Fibroblast of lung (primary cell): ENCODE data around the gene ENC1. TPM values are rescaled to one million over a fixed set of nuclear protein-coding genes. Genes with fewer than 3 reads are reported as not detected.

Source experiments
- DNase-seq, 2 donors: peaks; one replicate each; pipeline versions ENCODE4 v3.0.0 to v3.0.0-alpha.2; 2010; ENCODE audit warnings: low read depth in 2 of 2
- H2AFZ ChIP-seq: 2 replicates; pipeline ENCODE4 v1.5.1; 2012; ENCODE audit warnings: low read length, control low read depth, inconsistent platforms
- H3K27ac ChIP-seq: 2 replicates; pipeline ENCODE4 v1.5.1; 2011; ENCODE audit warnings: low read length, control low read depth; ENCODE audit not compliant: insufficient read depth
- H3K27me3 ChIP-seq: 2 replicates; pipeline ENCODE4 v1.5.1; 2011; ENCODE audit warnings: mild to moderate bottlenecking, low read length; ENCODE audit not compliant: control insufficient read depth, insufficient read depth
- H3K36me3 ChIP-seq: 2 replicates; pipeline ENCODE4 v1.5.1; 2011; ENCODE audit warnings: low read length; ENCODE audit not compliant: control insufficient read depth, insufficient read depth
- H3K4me1 ChIP-seq: 2 replicates; pipeline ENCODE4 v1.5.1; 2011; ENCODE audit warnings: low read length; ENCODE audit not compliant: control insufficient read depth, insufficient read depth; ENCODE audit errors: extremely low read depth
- H3K4me2 ChIP-seq: 2 replicates; pipeline ENCODE4 v1.5.1; 2011; ENCODE audit warnings: low read length, control low read depth; ENCODE audit not compliant: insufficient read depth; ENCODE audit errors: extremely low read depth
- H3K4me3 ChIP-seq, 4 experiments: fragments of 200-600 bp in 1 of 4; sonication (generic) in 1 of 4; replicated peaks in 1 of 4; 2 replicates each; pipeline ENCODE4 v1.5.1; 2011 to 2016; ENCODE audit warnings: low read length in 4 of 4, low read depth in 3 of 4, mild to moderate bottlenecking in 3 of 4, control low read depth in 2 of 4, inconsistent platforms in 1 of 4, mixed read lengths in 1 of 4; ENCODE audit not compliant: insufficient read depth in 1 of 4; ENCODE audit errors: control extremely low read depth in 1 of 4
- H3K79me2 ChIP-seq: 2 replicates; pipeline ENCODE4 v1.5.1; 2012; ENCODE audit warnings: mild to moderate bottlenecking, low read length, inconsistent platforms; ENCODE audit not compliant: control insufficient read depth, insufficient read depth
- H3K9ac ChIP-seq: 2 replicates; pipeline ENCODE4 v1.5.1; 2011; ENCODE audit warnings: mild to moderate bottlenecking, low read length, control low read depth; ENCODE audit not compliant: insufficient read depth
- H3K9me3 ChIP-seq: 2 replicates; pipeline ENCODE4 v1.5.1; 2012; ENCODE audit warnings: low read depth, low read length; ENCODE audit not compliant: control insufficient read depth, insufficient read depth
- H4K20me1 ChIP-seq: 2 replicates; pipeline ENCODE4 v1.5.1; 2011; ENCODE audit warnings: low read length; ENCODE audit not compliant: control insufficient read depth, insufficient read depth; ENCODE audit errors: extremely low read depth
- EZH2 ChIP-seq: IDR thresholded peaks from 2 replicates; pipeline ENCODE4 v1.5.1; 2012; ENCODE audit warnings: low read length, control low read depth, mild to moderate bottlenecking; ENCODE audit errors: missing control alignments
- polyA plus RNA-seq, 2 donors: library from polyadenylated mRNA; depleted of rRNA in 1 of 2; stranded (reverse) in 1 of 2; unstranded in 1 of 2; fragments of >200 nt; gene quantifications; 2 replicates each; pipeline ENCODE4 v1.2.1, GENCODE V29; 2011 to 2012; ENCODE audit warnings: missing spikeins in 1 of 2
- total RNA-seq: library from RNA; depleted of rRNA; stranded (reverse); fragments of >200 nt; gene quantifications from 2 replicates; pipeline ENCODE4 v1.2.1, GENCODE V29; 2014
- TF ChIP-seq, protein P1 (sequence below), 2 donors: IDR thresholded peaks in 1 of 2; conservative IDR thresholded peaks in 1 of 2; 1 replicate in 1 of 2; 2 replicates in 1 of 2; pipeline ENCODE4 v1.5.1; 2011 to 2012; ENCODE audit warnings: low read length in 2 of 2, control low read depth in 1 of 2, inconsistent platforms in 1 of 2, low read depth in 1 of 2, mild to moderate bottlenecking in 1 of 2

The ENC1 gene
- total and polyA plus RNA-seq, 2 donors (not counting 1 experiment from before 2014, with no cell fraction given) = 3.5 to 15.4 TPM

DNA sequence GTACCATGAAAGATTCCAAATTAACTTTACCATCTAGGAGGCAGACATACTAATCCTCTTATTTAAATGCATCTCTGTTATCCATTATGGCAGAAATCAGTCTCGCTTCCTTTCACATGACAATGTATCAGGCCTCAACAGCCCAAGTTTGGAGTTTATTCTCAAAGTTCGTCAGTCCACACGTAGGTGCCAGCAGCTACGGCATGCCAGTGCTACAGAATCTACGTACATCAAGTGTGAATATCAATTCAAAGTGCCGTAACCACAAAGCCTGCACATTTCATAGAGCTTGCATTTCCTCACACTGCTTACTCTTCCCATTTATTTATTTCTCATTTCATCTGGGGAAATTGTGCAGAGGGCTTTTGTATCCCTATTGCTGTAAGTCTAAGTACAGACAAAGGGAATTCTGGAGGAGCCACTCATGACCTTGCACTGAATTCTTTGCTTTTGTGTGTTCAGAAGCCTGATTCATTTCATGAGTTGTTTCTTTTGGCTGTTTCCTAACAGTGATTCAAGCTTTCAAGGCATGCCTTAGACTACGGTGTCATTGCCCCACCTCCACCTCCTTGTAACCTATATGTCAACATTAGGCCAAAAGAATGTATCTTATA lies 10.0 kb downstream of the ENC1 start:
- H3K79me2 ChIP-seq = peaks cover 16% of the 10 kb centered on the region
- no peak overlapping the region for H3K9ac ChIP-seq
- no peaks in the 10 kb centered on the region for H3K27me3 ChIP-seq
- no peak overlapping the region for H2AFZ ChIP-seq
- no peak for TF ChIP-seq EZH2
- TF ChIP-seq, protein P1, sequence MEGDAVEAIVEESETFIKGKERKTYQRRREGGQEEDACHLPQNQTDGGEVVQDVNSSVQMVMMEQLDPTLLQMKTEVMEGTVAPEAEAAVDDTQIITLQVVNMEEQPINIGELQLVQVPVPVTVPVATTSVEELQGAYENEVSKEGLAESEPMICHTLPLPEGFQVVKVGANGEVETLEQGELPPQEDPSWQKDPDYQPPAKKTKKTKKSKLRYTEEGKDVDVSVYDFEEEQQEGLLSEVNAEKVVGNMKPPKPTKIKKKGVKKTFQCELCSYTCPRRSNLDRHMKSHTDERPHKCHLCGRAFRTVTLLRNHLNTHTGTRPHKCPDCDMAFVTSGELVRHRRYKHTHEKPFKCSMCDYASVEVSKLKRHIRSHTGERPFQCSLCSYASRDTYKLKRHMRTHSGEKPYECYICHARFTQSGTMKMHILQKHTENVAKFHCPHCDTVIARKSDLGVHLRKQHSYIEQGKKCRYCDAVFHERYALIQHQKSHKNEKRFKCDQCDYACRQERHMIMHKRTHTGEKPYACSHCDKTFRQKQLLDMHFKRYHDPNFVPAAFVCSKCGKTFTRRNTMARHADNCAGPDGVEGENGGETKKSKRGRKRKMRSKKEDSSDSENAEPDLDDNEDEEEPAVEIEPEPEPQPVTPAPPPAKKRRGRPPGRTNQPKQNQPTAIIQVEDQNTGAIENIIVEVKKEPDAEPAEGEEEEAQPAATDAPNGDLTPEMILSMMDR (conservative IDR thresholded peaks at IDR 0.05 in 1 of 2, IDR thresholded peaks at IDR 0.05 in 1 of 2; ENCODE audit: low read depth in 1 of 2, low read length in 2 of 2) = no peak
- no peaks in the 10 kb centered on the region for H3K9me3 ChIP-seq
- peak overlapping the region; percentile 56 for H3K4me2 ChIP-seq
- H3K4me1 ChIP-seq = peaks cover 30% of the 10 kb centered on the region
- peak; percentile 85 to 98 for DNase-seq
- H4K20me1 ChIP-seq = no peaks in the 10 kb centered on the region
- no peaks in the 10 kb centered on the region for H3K36me3 ChIP-seq
- no peak overlapping the region for H3K4me3 ChIP-seq
- H3K27ac ChIP-seq = peak overlapping the region; percentile 84

DNA sequence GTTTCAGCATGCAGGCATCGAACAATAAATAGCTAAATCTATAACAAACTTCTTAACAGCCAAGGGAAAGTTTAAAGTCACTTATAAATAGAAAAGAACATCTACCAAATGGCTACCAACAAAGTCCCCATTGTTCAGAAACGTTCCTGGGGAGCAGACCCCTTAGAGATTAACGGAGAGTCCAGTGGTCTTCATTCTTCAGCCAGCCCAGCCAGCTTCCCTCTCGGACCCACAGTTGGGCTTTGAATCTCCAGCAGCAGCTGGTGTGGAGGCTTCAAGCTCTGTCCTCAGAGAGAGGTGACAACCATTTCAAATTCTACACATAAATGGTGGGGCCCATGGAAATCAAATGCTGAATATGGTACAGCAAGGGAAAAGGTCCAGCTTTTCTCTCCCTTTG lies 11.2 kb downstream of the ENC1 start:
- TF ChIP-seq, protein P1 (conservative IDR thresholded peaks at IDR 0.05 in 1 of 2, IDR thresholded peaks at IDR 0.05 in 1 of 2; ENCODE audit: low read depth in 1 of 2, low read length in 2 of 2) = no peak
- no peak for TF ChIP-seq EZH2
- Histone ChIP-seq H3K4me1 (peaks cover 30% of the 10 kb centered on the region), H2AFZ (no peak overlapping the region), H3K36me3 (no peaks in the 10 kb centered on the region), H3K9ac (no peak overlapping the region), H3K27me3 (no peaks in the 10 kb centered on the region), H4K20me1 (no peaks in the 10 kb centered on the region), H3K27ac (no peak overlapping the region), H3K4me2 (no peak overlapping the region), H3K79me2 (peaks cover 5% of the 10 kb centered on the region), H3K4me3 (no peak overlapping the region), H3K9me3 (no peaks in the 10 kb centered on the region)
- DNase-seq = no peak

DNA sequence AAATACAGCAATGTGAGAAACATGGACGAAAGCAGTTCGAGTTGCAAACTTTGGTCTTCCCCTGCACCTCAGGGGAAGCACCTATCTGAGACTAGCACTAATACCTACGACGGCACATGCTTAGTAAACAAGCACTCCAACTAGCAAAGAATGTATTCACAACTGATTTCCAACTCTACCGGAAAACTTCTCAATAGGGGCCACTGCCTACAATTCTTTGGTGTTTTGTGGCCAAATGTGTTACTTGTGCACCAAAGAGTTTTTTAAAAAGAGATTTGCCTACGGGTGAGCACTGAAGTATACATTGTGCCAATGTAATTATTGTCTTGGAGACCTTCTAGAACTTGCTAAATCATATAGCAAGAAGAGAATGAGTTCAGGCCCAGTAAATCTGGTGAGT lies 12.2 kb downstream of the ENC1 start:
- DNase-seq = no peak
- Histone ChIP-seq H3K36me3 (no peaks in the 10 kb centered on the region), H3K4me1 (peaks cover 25% of the 10 kb centered on the region), H3K27ac (no peak overlapping the region), H3K27me3 (no peaks in the 10 kb centered on the region), H4K20me1 (no peaks in the 10 kb centered on the region), H3K9ac (no peak overlapping the region), H3K4me3 (no peak overlapping the region), H3K4me2 (no peak overlapping the region), H3K79me2 (peaks cover 4% of the 10 kb centered on the region), H2AFZ (no peak overlapping the region), H3K9me3 (no peaks in the 10 kb centered on the region)
- TF ChIP-seq, protein P1 (conservative IDR thresholded peaks at IDR 0.05 in 1 of 2, IDR thresholded peaks at IDR 0.05 in 1 of 2; ENCODE audit: low read depth in 1 of 2, low read length in 2 of 2) = no peak
- no peak for TF ChIP-seq EZH2
